ENCODE results near the gene GLT1D1.

- TF ChIP-seq CTCF (conservative IDR thresholded peaks at IDR 0.05 in 1 of 2, IDR thresholded peaks at IDR 0.05 in 1 of 2; ENCODE audit: extremely low read depth in 1 of 2, insufficient read depth in 1 of 2, low read depth in 1 of 2, low read length in 2 of 2) (no peak), EZH2 (IDR thresholded peaks at IDR 0.05; ENCODE audit: borderline replicate concordance, low read length) (no peak)
Observed at GRCh38 chr12:128856035-128856790, 2.9 kb downstream of the GLT1D1 start.

Measured in mammary epithelial cell (primary cell).